Parietal lobe (tissue), 2 donors: ENCODE measurements around the gene RAB13. TPM values are rescaled to one million over a fixed set of nuclear protein-coding genes. Genes with fewer than 3 reads are reported as not detected.

Experiments
- small RNA-seq: library from RNA; depleted of rRNA; stranded (forward); fragments of <200 nt; gene quantifications from one replicate; pipeline ENCODE3, GENCODE V24; 2014; ENCODE audit warnings: low replicate concordance
- total RNA-seq: library from RNA; depleted of rRNA; stranded (reverse); fragments of >200 nt; gene quantifications from one replicate; pipeline ENCODE4 v1.2.3, GENCODE V29; 2014

RAB13 gene
- 6.9 TPM for total RNA-seq

DNA sequence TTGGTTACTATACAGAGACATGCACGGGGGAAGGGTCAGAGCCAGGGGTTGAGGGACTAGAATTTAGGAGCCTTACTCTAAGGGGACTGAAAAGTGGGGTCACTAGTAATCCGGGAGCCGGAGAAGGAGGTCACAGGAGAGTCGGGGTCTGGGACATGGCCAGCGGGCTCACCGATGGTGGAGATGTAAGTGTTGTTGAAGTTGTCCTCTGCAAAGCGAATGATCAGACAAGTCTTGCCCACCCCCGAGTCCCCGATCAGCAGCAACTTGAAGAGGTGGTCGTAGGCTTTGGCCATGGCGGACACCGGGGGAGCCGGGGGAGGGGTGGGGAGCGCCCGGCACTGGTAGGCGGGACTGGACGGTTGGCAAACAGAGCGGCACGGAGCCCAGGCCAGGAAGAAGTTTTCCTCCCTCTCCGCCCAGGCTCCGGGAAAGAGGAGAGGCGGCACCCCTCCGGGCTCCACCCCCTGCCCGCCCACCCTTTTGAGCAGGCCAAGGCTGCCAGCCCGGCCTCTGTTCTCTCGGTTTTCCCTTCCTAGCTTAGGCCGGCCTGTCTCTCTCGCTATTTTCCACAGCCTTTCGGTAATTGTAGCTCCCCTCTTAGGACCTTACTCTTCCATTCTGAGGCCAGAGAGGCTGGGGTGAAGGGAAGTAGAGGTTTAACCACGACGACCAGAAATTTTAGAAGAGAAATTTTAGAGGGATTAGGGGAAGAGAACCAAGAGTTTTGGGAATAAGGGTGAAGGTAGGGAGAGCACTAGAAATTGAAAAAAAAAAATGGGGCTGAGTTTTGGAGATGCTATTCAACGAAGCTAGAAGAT lies at the start of gene RAB13:
TSS of gene RAB13 (minus strand) at position 399 of the 821 bp plus-strand sequence. CDS start at position 296, 103 bp downstream.

DNA sequence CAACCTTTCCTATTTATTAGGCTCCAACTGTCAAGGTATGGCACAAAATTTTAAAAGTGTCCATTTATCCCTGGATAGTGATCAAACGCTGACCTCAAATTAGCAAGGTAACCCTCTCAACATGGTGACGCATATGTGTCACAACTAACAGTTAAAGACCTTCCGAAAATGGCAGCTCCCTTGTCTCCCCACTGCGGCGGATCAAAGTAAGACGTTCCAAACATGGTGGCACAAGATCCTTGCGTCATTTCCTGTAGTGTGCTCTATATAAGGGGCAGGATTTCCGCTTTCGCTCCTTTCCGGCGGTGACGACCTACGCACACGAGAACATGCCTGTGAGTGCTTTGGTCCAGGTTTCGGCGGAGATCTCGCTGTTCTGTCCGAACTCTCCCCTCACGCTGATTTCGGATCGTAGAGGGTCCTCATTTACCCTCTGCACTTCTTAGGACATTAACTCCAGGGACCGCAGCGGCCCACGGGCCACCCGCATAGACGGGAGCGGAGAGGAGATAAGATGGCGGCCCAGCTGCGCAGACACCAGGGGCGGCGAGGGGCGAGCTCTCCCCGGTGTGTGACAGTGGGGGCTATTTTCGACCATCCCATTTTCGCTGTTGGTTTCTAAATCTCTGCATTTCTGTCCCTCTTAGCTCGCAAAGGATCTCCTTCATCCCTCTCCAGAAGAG lies 4.5 kb upstream of the RAB13 start, which contains the start of gene RPS27:
TSS of gene RPS27 (plus strand) at position 295 of the 683 bp plus-strand sequence. CDS start at position 330, 35 bp downstream.

DNA sequence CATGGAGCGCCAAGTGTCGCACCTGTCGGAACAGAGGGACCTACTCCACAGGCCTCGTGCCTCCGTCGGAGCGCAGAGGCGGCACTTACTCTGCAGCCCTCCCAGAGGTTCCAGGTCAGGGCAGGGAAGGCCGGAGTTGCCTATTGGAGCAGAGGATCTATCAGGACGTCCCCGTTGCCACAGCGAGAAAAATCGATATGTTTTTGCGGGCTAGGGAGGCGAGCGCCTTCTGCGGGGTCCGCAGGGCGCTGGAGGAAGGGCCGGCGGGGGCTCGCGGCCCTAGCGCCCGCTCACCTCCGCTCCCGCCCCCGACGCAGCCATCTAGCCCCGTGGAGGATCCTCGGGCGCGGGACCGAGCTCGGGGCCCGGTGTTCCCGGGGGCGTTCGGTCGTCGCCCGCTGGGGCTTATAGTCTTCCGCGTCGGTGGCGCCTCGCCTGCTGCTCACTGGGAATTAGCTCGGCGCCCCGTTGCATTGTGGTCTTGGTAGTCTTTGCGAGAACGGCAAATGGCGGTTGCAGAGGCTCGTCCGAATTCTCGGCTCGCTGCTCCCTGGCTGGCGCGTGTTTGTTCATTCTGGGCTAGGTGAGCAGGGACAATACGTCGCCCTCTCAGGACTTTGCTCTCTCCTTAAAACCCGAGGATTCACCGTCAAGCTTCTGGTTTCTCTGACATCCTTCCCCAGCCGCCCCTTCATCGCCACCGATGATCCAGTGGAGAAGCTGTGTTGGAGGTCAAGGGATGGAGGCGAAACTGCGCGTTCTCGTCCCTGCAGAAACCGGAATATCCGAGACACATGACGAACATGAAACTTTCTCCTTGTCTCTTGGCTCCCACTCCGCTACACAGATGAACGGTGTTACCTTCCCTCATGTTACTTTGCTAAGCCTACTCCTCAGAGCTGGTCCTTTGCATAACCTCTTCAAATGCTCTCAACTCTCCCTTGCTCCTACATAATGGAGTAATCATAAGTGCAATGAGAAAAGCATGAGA lies 8.6 kb downstream of the RAB13 start, which contains the start of gene JTB:
TSS of gene JTB (minus strand) at position 425 of the 991 bp plus-strand sequence. CDS start at position 3, 422 bp downstream.

DNA sequence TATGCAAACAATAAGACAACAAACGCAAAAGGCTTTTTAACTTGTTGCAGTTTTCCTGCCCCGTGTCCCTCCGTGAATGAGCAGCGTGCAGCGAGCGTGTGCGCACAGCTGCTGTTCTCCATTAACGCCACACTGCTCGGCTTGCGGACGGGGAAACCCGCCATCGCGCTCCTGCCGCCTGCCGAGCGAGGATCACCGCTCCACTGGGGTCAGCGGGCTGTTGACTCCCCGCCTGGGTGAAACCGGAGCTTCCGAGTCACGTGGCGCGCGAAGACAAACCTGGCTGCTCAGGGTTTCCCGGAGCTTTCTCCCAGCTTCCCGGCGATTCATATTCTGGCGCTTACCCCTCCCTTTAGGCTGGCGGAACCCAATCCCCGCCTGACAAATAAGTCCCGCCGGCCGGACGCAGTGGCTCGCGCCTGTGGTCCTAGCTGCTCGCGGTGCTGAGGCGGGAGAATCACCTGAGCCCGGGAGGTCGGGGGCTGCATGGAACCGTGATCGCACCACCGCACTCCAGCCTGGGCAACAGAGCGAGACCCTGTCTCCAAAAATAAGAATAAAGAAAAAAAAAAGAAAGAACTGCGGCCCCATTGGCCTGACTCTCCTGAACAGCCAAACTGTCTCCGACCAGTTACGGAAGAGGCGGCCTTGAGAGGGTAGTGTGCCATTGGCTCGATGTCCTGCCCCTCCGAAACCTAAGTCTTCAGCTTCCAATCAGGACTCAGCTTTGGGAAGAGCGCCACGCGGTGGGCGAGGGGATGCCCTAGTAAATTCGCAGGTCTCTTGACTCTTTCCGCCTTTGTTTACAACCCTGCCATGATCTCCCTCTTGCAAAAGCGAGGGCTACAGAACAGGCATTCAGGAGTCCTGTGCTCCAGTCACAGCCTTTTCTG lies 18.8 kb downstream of the RAB13 start, which contains the start of gene CREB3L4:
TSS of gene CREB3L4 (plus strand) at position 796 of the 893 bp plus-strand sequence. CDS start 624 bp downstream, outside the sequence.

DNA sequence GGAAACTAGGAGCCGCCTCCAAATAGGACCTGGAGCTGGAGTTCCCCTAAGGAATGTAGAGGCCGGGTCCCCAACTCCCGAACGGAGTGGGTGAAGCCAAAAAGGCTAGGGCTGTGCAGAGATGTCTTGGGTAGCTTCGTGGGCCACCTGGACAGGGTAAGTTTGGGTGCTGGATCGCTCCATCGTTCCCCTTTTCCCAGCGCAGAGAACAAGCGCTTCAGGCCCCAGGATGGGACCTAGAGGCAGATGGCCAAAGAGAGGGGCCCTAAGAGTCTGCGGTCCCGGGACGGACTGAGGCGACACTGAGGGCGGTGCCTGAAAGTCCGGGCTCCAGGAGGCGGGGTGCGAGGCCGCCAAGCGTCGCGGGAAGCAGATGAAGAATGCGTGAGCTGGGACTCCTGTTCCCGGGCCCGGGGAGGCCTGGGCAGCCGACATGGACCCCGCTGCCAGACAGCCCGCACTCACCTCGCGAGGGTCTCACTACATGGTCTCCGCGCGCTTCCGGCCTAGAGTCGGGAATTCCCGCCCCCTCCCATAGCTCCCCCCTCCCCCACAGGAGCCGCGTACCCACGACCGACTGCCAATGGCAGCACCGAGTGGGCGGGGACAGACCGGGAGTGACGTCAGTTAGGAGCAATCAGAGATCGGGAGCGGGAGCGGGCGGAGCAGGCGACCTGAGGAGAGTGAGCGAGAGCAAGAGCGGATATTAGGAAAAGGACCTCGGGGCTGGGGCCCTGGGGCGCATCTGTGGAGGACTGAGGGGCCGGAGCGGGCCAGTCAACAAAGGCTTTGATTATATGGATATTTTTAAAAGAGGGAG lies 22.9 kb downstream of the RAB13 start, which contains the start of gene SLC39A1:
TSS of gene SLC39A1 (minus strand) at position 508 of the 820 bp plus-strand sequence. CDS start 822 bp downstream, outside the sequence.

DNA sequence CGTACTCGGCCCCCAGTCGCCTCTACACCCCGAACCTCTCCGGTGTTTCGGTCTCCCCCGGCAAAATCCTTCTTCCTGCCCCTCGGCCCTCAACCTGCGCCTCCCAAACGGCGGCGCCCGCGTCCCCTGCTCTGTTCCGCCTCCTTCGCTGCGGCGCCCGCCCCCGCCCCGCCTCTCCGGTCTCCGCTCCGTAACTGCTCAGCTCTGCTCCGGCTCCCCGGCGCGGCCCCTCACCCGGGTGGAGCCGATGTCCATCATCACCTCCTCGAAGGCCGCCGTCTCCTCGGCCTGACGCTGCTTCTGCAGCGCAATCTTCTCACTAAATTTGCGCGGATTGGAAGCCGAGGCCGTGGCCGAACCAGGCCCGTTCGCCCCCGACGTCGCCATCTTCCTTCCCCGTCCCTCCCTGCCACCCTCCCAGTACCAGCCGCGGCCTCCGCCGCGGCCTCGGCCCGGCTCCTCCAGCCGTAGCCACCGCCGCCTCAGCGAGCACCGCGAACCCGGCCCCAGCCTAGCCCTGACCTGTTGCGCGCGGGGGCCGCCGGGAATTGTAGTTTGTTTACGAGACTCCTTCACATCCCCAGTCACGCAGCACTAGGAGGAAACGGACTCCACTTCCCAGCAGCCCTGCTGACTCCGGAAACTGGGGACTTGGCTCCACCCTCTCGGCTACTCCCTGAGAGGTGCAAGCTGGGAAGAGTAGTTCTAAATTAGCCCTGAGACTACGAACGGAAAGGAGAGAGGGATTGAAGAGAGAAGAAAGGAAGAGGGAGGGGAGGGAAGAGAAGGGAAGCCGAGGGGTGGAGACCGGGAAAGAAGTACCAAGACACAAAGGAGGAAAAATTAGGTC lies 27.8 kb downstream of the RAB13 start, which contains the start of gene CRTC2:
TSS of gene CRTC2 (minus strand) at position 502 of the 850 bp plus-strand sequence. CDS start at position 387, 115 bp downstream.

DNA sequence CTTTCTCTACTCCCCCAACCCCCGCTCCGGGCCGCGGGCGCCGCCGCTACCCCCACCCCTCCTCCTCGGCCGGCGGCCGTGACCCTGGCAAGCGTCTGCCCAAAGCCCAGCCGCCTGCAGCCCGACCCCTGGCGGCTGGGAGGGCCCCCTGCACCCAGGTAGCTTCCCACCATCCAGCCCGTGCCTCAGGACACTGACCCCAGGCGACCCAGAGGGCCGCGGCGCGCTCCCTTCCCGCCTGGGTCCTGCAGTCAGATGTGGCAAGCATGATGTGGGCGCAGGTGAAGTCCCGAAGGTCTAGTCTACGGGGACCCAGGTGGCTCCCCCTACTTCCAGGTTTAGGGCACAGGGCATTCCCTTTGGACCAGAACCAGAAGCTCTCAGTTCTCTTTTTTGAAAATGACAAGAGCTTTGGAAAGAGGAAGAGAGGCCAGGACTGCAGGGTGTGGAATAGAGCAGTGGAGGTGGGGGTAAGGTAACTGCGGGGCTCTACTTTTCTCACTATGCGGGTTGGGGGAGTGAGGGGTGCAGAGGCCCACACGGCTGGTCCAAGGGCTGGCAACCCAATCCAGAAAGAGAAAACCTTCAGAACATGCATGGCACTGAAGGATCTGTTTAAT lies 39.4 kb downstream of the RAB13 start, which contains the start of gene DENND4B:
TSS of gene DENND4B (minus strand) at position 97 of the 620 bp plus-strand sequence. CDS start 2,344 bp downstream, outside the sequence.

Small RNA genes within 50 kb of the gene (small RNA-seq; reads per million reads assigned to genes)
- gene MIR6737, result not detected

Other genes starting within 250 kb of the RAB13 start
- gene SLC27A3, start 210.9 kb downstream of the RAB13 start, total RNA-seq, result 18.2 TPM
- gene GATAD2B, start 63.4 kb downstream of the RAB13 start, total RNA-seq, result 30.0 TPM
- gene DENND4B, start 39.6 kb downstream of the RAB13 start, total RNA-seq, result 38.8 TPM
- gene CRTC2, start 27.7 kb downstream of the RAB13 start, total RNA-seq, result 6.9 TPM
- 22.8 TPM for gene SLC39A1, start 22.8 kb downstream of the RAB13 start, total RNA-seq
- 15.7 TPM for gene CREB3L4, start 18.4 kb downstream of the RAB13 start, total RNA-seq
- gene JTB, start 8.7 kb downstream of the RAB13 start, total RNA-seq, result 56.7 TPM
- 1,626 TPM for gene RPS27, start 4.4 kb upstream of the RAB13 start, total RNA-seq
- 0.31 TPM for gene NUP210L, start 168.7 kb upstream of the RAB13 start, total RNA-seq
- gene TPM3, start 205.8 kb upstream of the RAB13 start, total RNA-seq, result 177 TPM
- not detected for gene CFAP141, start 220.0 kb upstream of the RAB13 start, total RNA-seq
- 87.0 TPM for gene UBAP2L, start 234.6 kb upstream of the RAB13 start, total RNA-seq